Measurements from ENCODE around the gene ABLIM1.

ABLIM1 gene

GRCh38 chr10:114399576-114399975, 258.5 kb downstream of the ABLIM1 start:
- H3K4me3 ChIP-seq (ENCODE audit: low read depth, low read length), result no peak overlapping the region
- TF ChIP-seq, protein P1, sequence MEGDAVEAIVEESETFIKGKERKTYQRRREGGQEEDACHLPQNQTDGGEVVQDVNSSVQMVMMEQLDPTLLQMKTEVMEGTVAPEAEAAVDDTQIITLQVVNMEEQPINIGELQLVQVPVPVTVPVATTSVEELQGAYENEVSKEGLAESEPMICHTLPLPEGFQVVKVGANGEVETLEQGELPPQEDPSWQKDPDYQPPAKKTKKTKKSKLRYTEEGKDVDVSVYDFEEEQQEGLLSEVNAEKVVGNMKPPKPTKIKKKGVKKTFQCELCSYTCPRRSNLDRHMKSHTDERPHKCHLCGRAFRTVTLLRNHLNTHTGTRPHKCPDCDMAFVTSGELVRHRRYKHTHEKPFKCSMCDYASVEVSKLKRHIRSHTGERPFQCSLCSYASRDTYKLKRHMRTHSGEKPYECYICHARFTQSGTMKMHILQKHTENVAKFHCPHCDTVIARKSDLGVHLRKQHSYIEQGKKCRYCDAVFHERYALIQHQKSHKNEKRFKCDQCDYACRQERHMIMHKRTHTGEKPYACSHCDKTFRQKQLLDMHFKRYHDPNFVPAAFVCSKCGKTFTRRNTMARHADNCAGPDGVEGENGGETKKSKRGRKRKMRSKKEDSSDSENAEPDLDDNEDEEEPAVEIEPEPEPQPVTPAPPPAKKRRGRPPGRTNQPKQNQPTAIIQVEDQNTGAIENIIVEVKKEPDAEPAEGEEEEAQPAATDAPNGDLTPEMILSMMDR (IDR thresholded peaks at IDR 0.05; ENCODE audit: borderline replicate concordance, insufficient read depth, low read depth, low read length), result no peak

DNA sequence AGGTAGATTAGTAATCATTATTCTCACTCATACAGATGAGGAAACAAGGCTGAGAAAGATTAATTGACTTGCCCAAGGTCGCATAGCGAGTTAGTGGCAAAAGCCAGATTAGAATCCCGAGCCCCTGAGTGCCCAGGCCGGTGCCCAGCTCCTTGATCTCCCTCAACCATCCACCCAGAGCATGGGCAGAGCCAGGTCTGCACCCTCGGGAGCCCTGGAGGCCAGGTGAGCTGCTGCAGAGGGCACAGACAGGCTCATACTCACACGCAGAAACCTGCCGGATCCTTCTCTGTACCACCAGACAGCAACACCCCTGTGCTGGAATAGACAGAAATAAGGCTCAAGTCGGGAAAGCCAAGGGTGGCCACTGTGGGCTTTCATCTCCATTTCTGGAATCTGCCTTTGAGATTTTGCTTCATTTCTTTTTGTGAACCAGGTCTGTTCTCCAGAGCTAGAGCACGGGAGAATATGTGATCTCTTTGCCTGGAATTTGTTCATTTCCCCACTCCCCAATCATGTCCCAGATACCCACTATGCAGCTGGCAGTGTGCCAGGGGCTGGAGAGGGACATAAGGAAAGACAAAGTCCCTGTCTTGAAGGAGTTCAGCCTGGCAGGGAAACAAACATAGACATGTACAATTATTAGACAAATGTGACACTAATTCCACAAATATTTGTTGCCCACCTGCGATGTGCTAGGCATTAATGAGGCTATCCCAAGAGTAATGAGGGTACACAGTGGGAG, 259.3 kb downstream of the ABLIM1 start:
- TF ChIP-seq, protein P1 (IDR thresholded peaks at IDR 0.05; ENCODE audit: borderline replicate concordance, insufficient read depth, low read depth, low read length), result no peak
- no peak overlapping the region for H3K4me3 ChIP-seq (ENCODE audit: low read depth, low read length)

- TF ChIP-seq, protein P1 (IDR thresholded peaks at IDR 0.05; ENCODE audit: borderline replicate concordance, insufficient read depth, low read depth, low read length), result no peak
- no peak overlapping the region for H3K4me3 ChIP-seq (ENCODE audit: low read depth, low read length)
These were observed 260.4 kb downstream of the ABLIM1 start for GRCh38 chr10:114397651-114398145.

GRCh38 chr10:114396464-114396863, 261.6 kb downstream of the ABLIM1 start:
- TF ChIP-seq, protein P1 (IDR thresholded peaks at IDR 0.05; ENCODE audit: borderline replicate concordance, insufficient read depth, low read depth, low read length), result no peak
- no peak overlapping the region for H3K4me3 ChIP-seq (ENCODE audit: low read depth, low read length)

DNA sequence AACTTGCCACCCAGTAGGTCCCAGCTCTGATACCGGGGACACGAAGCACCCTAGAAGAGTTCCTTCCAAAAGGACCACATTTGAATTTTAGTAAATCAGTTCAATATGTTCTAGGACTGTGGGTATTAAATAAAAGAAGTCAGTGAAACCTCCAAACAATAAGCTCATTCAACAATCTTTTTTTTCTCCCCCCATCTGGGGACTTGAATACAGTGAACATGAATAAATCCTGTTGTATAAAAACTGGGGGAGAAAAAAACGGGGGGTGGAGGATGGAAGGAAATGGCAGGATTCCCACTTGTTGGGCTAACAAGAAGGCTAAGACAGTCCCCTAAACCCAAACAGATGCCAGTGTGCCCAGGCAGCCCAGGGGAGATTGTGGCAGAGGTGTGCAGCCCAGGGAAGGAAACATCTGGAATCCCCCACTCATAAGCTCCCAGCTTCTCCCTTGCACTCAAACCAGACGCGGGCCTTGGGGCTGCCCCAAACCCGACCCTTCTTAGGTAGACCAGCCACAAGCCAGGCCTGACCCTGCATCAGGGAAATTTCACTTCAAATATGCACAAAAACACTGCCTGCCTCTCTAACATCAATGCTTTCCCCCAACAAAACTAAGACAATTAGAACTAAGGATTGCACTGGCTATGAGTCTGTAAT, 262.6 kb downstream of the ABLIM1 start:
- TF ChIP-seq, protein P1 (IDR thresholded peaks at IDR 0.05; ENCODE audit: borderline replicate concordance, insufficient read depth, low read depth, low read length), result no peak
- no peak overlapping the region for H3K4me3 ChIP-seq (ENCODE audit: low read depth, low read length)

DNA sequence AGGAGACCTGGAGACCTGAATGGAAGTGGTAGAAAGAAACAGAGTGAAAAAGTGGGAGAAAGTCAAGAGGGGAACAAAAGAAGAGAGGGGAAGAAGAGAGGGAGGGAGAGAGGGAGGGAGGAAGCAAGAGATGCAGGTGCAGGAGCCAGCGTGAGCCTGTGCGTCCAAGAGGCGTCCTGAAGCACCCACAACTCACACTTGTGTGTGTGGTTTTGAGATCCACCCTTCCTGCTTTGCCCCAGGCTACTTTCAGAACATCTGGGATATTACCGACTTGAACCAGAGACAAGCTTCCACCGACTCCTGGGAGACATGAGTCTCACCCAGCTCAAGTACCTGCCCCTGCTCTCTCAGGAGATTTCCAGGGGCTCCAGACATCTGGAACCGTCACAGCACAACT, 263.5 kb downstream of the ABLIM1 start:
- TF ChIP-seq, protein P1 (IDR thresholded peaks at IDR 0.05; ENCODE audit: borderline replicate concordance, insufficient read depth, low read depth, low read length), result no peak
- H3K4me3 ChIP-seq (ENCODE audit: low read depth, low read length), result no peak overlapping the region

DNA sequence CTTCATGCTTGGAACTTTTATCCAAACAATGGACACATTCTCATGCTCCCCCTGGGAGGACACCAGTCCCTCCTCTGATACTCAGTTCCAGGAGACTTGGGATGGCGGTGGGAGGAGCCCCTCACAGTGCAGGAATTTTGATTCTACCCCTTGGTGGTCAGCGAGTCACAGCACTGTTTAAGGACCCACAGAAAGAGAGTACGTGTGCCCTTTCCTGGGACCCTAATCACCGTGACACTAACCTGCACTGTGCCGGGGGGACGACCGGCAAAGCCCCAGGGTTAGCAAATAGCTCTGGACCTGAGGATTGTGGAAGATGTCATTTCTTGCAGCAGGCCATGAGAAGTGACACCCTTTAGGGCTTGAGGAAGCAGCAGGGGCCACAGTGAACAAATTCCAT, 264.2 kb downstream of the ABLIM1 start:
- no peak overlapping the region for H3K4me3 ChIP-seq (ENCODE audit: low read depth, low read length)
- TF ChIP-seq, protein P1 (IDR thresholded peaks at IDR 0.05; ENCODE audit: borderline replicate concordance, insufficient read depth, low read depth, low read length), result no peak

Measured in GM12875 (cell line).